ENCODE results near the gene PLCL2.

The PLCL2 gene

DNA sequence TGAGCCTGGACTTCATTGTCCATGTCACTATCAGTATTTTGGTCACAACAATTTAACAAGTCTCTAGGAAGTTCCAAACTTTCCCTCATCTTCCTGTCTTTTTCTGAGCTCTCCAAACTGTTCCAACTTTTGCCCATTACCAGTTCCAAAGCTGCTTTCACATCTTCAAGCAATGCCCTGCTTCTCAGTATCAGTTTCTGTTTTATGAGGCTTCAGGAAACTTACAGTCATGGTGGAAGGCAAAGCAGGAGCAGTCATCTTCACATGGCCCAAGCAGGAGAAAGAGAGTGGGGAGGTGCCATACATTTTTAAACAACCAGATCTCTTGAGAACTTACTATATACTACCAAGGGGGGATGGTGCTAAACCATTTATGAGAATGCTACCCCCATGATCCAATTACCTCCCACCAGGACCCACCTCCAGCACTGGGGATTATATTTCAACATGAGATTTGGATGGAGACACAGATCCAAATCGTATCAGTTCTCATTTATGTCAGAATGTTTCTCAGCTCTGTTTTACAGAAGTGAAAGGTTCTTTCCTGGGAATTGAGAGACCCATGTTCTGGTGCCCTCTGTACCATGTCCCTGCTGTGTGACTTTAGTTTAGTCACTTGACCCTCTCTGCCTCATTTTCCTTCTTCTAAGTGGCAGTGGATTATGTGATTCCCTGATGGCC is 169.7 kb downstream of the PLCL2 start:
- CTCF ChIA-PET, result no interaction called here
- POLR2A ChIA-PET, result no interaction called here

DNA sequence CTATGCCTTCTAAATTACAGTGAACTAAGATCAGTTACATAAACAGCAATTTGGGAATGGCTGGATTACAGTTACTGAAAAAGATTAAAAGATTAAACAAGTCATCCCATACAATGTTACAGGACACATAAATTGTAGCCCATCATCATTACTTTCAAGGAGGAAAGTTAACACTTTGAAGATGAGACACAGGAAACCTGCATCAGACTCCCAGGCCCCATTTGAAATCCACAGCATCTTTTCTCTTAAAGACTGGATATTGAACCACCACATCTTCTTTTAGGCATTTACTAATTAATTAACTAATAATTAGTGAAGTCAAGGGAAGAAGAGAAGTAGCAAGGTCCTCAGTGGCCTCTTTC is 170.2 kb downstream of the PLCL2 start:
- no peak overlapping the region for H3K4me3 ChIP-seq (ENCODE audit: control insufficient read depth in 1 of 7, extremely low read depth in 1 of 7, insufficient read depth in 4 of 7, low read depth in 2 of 7, low read length in 6 of 7)
- DNase-seq, result no peak

More for the DNA sequence above, 169.7 kb downstream of the PLCL2 start:
- no peak for DNase-seq
- Histone ChIP-seq H3K9me3 (ENCODE audit: control extremely low read depth in 1 of 5, control insufficient read depth in 4 of 5, insufficient read depth in 2 of 5, low read depth in 1 of 5, low read length in 4 of 5) (peaks cover 0 to 11% (median 2%) of the 10 kb centered on the region in 5 experiments), H3K36me3 (ENCODE audit: control insufficient read depth in 4 of 4, insufficient read depth in 4 of 4, low read length in 3 of 4) (peaks cover 0 to 25% (median 10%) of the 10 kb centered on the region in 4 experiments), H3K4me1 (ENCODE audit: control extremely low read depth in 1 of 4, control insufficient read depth in 4 of 4, insufficient read depth in 4 of 4, low read length in 3 of 4) (no peaks in the 10 kb centered on the region), H3K27me3 (replicated peaks in 2 of 5; ENCODE audit: control insufficient read depth in 4 of 5, insufficient read depth in 5 of 5, low read length in 4 of 5) (no peaks in the 10 kb centered on the region), H3K27ac (ENCODE audit: insufficient read depth in 1 of 2, low read depth in 1 of 2, low read length in 2 of 2, poor library complexity in 1 of 2, severe bottlenecking in 2 of 2) (no peak overlapping the region), H3K4me3 (ENCODE audit: control insufficient read depth in 1 of 7, extremely low read depth in 1 of 7, insufficient read depth in 4 of 7, low read depth in 2 of 7, low read length in 6 of 7) (no peak overlapping the region)
- 100% methylated on average over 1 of the region's 1 CpG for WGBS (ENCODE audit: insufficient coverage)

DNA sequence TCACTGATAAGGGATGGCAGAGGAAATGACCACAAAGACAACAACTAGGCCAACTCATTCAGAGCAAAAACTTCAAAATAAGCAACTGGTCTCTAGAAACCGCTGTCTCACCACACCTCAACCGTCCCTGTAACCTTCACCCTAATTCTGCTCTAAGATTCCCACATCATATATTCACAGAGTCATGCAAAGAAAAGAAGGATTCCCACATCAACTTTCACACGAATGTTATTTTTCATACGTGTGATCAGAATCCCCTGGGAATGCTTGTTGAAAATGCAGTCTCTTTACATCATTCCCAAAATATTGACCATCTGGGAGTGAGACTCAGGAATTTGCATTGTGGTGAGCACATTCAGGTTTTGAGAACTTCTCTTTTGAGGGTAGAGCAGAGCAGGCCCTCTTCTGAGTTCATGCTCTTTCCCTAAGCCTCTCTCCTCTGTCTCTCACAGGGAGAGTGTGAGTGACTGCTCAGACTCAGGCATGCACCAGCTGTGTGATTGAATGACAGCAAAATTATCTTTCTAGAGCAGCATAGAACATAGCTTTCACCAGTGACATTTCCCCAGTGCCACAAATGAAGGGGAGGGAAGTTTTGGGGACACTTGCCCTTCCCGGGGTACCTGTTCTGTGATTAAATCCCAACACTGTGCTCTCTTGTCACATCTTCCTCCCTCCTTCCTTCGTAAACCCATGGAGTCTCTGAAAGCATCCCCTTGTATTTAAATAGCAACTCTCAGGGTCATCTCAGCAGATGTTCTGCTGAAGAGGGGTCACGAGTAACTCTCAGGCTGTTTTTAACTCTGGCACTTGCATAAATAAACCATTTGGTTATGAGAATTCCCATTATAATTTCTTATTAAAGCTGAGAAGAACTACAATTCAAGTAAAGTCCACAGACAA is 170.9 kb downstream of the PLCL2 start:
- 97% methylated on average over 5 of the region's 7 CpGs for WGBS (ENCODE audit: insufficient coverage)
- Histone ChIP-seq H3K4me3 (ENCODE audit: control insufficient read depth in 1 of 7, extremely low read depth in 1 of 7, insufficient read depth in 4 of 7, low read depth in 2 of 7, low read length in 6 of 7) (no peak overlapping the region), H3K27me3 (replicated peaks in 2 of 5; ENCODE audit: control insufficient read depth in 4 of 5, insufficient read depth in 5 of 5, low read length in 4 of 5) (no peaks in the 10 kb centered on the region), H3K27ac (ENCODE audit: insufficient read depth in 1 of 2, low read depth in 1 of 2, low read length in 2 of 2, poor library complexity in 1 of 2, severe bottlenecking in 2 of 2) (no peak overlapping the region), H3K4me1 (ENCODE audit: control extremely low read depth in 1 of 4, control insufficient read depth in 4 of 4, insufficient read depth in 4 of 4, low read length in 3 of 4) (no peaks in the 10 kb centered on the region), H3K9me3 (ENCODE audit: control extremely low read depth in 1 of 5, control insufficient read depth in 4 of 5, insufficient read depth in 2 of 5, low read depth in 1 of 5, low read length in 4 of 5) (peaks cover 0 to 5% (median 2%) of the 10 kb centered on the region in 5 experiments), H3K36me3 (ENCODE audit: control insufficient read depth in 4 of 4, insufficient read depth in 4 of 4, low read length in 3 of 4) (peaks cover 0 to 17% (median 13%) of the 10 kb centered on the region in 4 experiments)
- ChIA-PET CTCF (no interaction called here), POLR2A (no interaction called here)
- no peak for DNase-seq

More for the DNA sequence above, 170.2 kb downstream of the PLCL2 start:
- Histone ChIP-seq H3K9me3 (ENCODE audit: control extremely low read depth in 1 of 5, control insufficient read depth in 4 of 5, insufficient read depth in 2 of 5, low read depth in 1 of 5, low read length in 4 of 5) (peaks cover 0 to 8% (median 2%) of the 10 kb centered on the region in 5 experiments), H3K36me3 (ENCODE audit: control insufficient read depth in 4 of 4, insufficient read depth in 4 of 4, low read length in 3 of 4) (peaks cover 0 to 23% (median 13%) of the 10 kb centered on the region in 4 experiments), H3K4me1 (ENCODE audit: control extremely low read depth in 1 of 4, control insufficient read depth in 4 of 4, insufficient read depth in 4 of 4, low read length in 3 of 4) (no peaks in the 10 kb centered on the region), H3K27ac (ENCODE audit: insufficient read depth in 1 of 2, low read depth in 1 of 2, low read length in 2 of 2, poor library complexity in 1 of 2, severe bottlenecking in 2 of 2) (no peak overlapping the region), H3K27me3 (replicated peaks in 2 of 5; ENCODE audit: control insufficient read depth in 4 of 5, insufficient read depth in 5 of 5, low read length in 4 of 5) (no peaks in the 10 kb centered on the region)
- POLR2A ChIA-PET, result no interaction called here
- CTCF ChIA-PET, result no interaction called here

DNA sequence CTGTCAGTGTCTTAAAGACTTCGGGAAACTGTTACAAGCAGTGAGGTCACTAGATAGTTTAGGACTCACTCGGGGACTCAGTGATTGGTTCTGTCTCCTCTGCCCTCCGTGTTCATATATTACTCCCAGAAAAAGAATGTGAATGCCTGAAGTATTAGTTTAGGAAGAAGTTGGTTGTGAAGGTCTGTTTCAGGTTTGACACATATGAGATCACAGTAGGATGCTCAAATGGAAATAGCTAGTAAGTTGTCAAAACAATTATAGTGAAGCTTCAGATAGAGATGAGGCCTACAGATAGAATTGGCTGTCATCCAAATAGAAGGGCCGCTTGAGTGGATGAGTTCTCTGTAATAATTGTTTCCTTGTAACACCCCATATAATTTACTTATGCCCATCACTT is 172.6 kb downstream of the PLCL2 start:
- 91% methylated on average over 3 of the region's 4 CpGs for WGBS (ENCODE audit: insufficient coverage)
- H3K9me3 ChIP-seq (ENCODE audit: control extremely low read depth in 1 of 5, control insufficient read depth in 4 of 5, insufficient read depth in 2 of 5, low read depth in 1 of 5, low read length in 4 of 5), result peaks cover 0 to 5% (median 2%) of the 10 kb centered on the region in 5 experiments
- H3K36me3 ChIP-seq (ENCODE audit: control insufficient read depth in 4 of 4, insufficient read depth in 4 of 4, low read length in 3 of 4), result peaks cover 0 to 16% (median 11%) of the 10 kb centered on the region in 4 experiments
- H3K27me3 ChIP-seq (replicated peaks in 2 of 5; ENCODE audit: control insufficient read depth in 4 of 5, insufficient read depth in 5 of 5, low read length in 4 of 5), result no peaks in the 10 kb centered on the region
- ChIA-PET POLR2A (no interaction called here), CTCF (no interaction called here)
- H3K4me1 ChIP-seq (ENCODE audit: control extremely low read depth in 1 of 4, control insufficient read depth in 4 of 4, insufficient read depth in 4 of 4, low read length in 3 of 4), result no peaks in the 10 kb centered on the region
- H3K27ac ChIP-seq (ENCODE audit: insufficient read depth in 1 of 2, low read depth in 1 of 2, low read length in 2 of 2, poor library complexity in 1 of 2, severe bottlenecking in 2 of 2), result no peak overlapping the region
- no peak for DNase-seq
- H3K4me3 ChIP-seq (ENCODE audit: control insufficient read depth in 1 of 7, extremely low read depth in 1 of 7, insufficient read depth in 4 of 7, low read depth in 2 of 7, low read length in 6 of 7), result no peak overlapping the region

DNA sequence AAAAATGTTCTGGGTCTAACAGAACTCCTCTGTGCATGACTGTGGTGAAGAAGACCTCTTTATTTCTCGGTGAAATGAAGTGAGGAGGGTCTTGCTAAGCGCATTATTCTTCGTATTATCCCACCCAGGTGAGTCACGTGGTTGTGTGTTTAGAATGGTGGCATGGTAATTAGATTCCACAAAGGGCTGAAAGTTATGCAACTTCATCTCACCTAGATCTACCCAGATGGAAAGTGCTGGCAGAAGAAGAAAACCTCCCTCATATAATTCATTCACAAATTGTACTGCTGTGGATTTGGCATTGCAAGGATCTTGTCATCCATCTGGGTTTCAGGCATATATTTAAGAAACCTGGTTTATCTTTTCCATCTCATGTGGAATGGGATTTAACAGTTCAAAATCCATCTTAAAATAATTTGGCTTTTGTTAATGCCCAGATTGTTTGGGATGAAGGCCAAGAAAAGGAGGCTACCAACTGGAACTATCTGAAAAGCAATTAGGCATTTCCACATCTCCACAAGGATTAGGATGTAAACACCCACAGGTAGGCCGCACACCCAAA is 175.3 kb downstream of the PLCL2 start:
- H3K4me1 ChIP-seq (ENCODE audit: control extremely low read depth in 1 of 4, control insufficient read depth in 4 of 4, insufficient read depth in 4 of 4, low read length in 3 of 4), result no peaks in the 10 kb centered on the region
- H3K36me3 ChIP-seq (ENCODE audit: control insufficient read depth in 4 of 4, insufficient read depth in 4 of 4, low read length in 3 of 4), result peaks cover 0 to 17% (median 13%) of the 10 kb centered on the region in 4 experiments
- H3K4me3 ChIP-seq (ENCODE audit: control insufficient read depth in 1 of 7, extremely low read depth in 1 of 7, insufficient read depth in 4 of 7, low read depth in 2 of 7, low read length in 6 of 7), result no peak overlapping the region
- H3K9me3 ChIP-seq (ENCODE audit: control extremely low read depth in 1 of 5, control insufficient read depth in 4 of 5, insufficient read depth in 2 of 5, low read depth in 1 of 5, low read length in 4 of 5), result no peaks in the 10 kb centered on the region
- DNase-seq, result no peak
- CTCF ChIA-PET, result no interaction called here
- 100% methylated on average over 3 of the region's 5 CpGs for WGBS (ENCODE audit: insufficient coverage)
- POLR2A ChIA-PET, result no interaction called here
- no peak overlapping the region for H3K27ac ChIP-seq (ENCODE audit: insufficient read depth in 1 of 2, low read depth in 1 of 2, low read length in 2 of 2, poor library complexity in 1 of 2, severe bottlenecking in 2 of 2)
- no peaks in the 10 kb centered on the region for H3K27me3 ChIP-seq (replicated peaks in 2 of 5; ENCODE audit: control insufficient read depth in 4 of 5, insufficient read depth in 5 of 5, low read length in 4 of 5)

DNA sequence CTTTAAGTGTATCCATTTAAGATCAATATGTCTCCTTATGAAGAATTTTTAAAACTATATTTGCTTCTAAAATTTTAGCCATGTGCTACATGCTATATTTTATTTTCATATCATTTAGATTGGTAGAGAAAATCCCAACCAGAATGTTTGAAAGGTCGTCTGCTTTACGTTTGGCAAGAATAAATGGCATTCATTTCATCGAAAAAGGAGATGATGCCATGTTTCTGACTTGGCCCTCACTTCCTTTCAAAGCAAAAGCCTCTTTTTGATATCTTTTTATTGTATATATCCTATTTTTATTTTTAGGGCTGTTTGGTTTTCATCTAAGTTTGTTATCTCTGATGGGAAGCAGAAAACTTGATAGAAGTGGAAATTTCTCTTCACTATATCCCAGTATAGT is 176.2 kb downstream of the PLCL2 start:
- H3K27me3 ChIP-seq (replicated peaks in 2 of 5; ENCODE audit: control insufficient read depth in 4 of 5, insufficient read depth in 5 of 5, low read length in 4 of 5), result no peaks in the 10 kb centered on the region
- H3K9me3 ChIP-seq (ENCODE audit: control extremely low read depth in 1 of 5, control insufficient read depth in 4 of 5, insufficient read depth in 2 of 5, low read depth in 1 of 5, low read length in 4 of 5), result no peaks in the 10 kb centered on the region
- H3K4me3 ChIP-seq (ENCODE audit: control insufficient read depth in 1 of 7, extremely low read depth in 1 of 7, insufficient read depth in 4 of 7, low read depth in 2 of 7, low read length in 6 of 7), result no peak overlapping the region
- no peaks in the 10 kb centered on the region for H3K4me1 ChIP-seq (ENCODE audit: control extremely low read depth in 1 of 4, control insufficient read depth in 4 of 4, insufficient read depth in 4 of 4, low read length in 3 of 4)
- 95% methylated on average over 3 of the region's 3 CpGs for WGBS (ENCODE audit: insufficient coverage)
- no peak for DNase-seq
- no peak overlapping the region for H3K27ac ChIP-seq (ENCODE audit: insufficient read depth in 1 of 2, low read depth in 1 of 2, low read length in 2 of 2, poor library complexity in 1 of 2, severe bottlenecking in 2 of 2)
- ChIA-PET CTCF (no interaction called here), POLR2A (no interaction called here)
- peaks cover 0 to 17% (median 10%) of the 10 kb centered on the region in 4 experiments for H3K36me3 ChIP-seq (ENCODE audit: control insufficient read depth in 4 of 4, insufficient read depth in 4 of 4, low read length in 3 of 4)

DNA sequence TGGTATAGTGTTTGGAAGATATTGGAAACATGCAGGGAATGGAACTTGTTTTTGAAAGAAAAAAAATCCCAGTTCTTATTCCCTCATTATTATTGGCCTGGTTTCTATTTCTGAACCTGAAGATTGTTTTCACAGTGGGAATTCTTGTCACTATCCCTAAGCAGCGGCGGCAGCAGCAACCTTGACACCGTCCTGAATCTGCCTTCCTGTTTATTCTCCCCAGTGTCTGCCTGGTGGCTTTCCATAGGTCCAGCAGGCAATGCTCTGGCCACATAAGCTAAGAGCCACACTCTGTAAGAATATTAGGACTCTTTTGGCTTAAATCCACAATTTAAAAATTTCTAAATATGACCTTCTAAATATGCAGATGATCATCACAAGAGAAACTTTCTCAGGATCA is 178.0 kb downstream of the PLCL2 start:
- Histone ChIP-seq H3K4me3 (ENCODE audit: control insufficient read depth in 1 of 7, extremely low read depth in 1 of 7, insufficient read depth in 4 of 7, low read depth in 2 of 7, low read length in 6 of 7) (no peak overlapping the region), H3K9me3 (ENCODE audit: control extremely low read depth in 1 of 5, control insufficient read depth in 4 of 5, insufficient read depth in 2 of 5, low read depth in 1 of 5, low read length in 4 of 5) (no peaks in the 10 kb centered on the region), H3K27me3 (replicated peaks in 2 of 5; ENCODE audit: control insufficient read depth in 4 of 5, insufficient read depth in 5 of 5, low read length in 4 of 5) (no peaks in the 10 kb centered on the region), H3K4me1 (ENCODE audit: control extremely low read depth in 1 of 4, control insufficient read depth in 4 of 4, insufficient read depth in 4 of 4, low read length in 3 of 4) (no peaks in the 10 kb centered on the region), H3K36me3 (ENCODE audit: control insufficient read depth in 4 of 4, insufficient read depth in 4 of 4, low read length in 3 of 4) (peaks cover 0 to 17% (median 13%) of the 10 kb centered on the region in 4 experiments), H3K27ac (ENCODE audit: insufficient read depth in 1 of 2, low read depth in 1 of 2, low read length in 2 of 2, poor library complexity in 1 of 2, severe bottlenecking in 2 of 2) (no peak overlapping the region)
- DNase-seq, result no peak
- 96% methylated on average over 3 of the region's 3 CpGs for WGBS (ENCODE audit: insufficient coverage)
- ChIA-PET POLR2A (no interaction called here), CTCF (no interaction called here)
